ENCODE measurements around the gene RNF121. TPM values are rescaled to one million over a fixed set of nuclear protein-coding genes. Genes with fewer than 3 reads are reported as not detected.

RNF121 gene
- total and polyA plus RNA-seq, 7 donors, result 7.2 to 34.6 (median 25.2) TPM

DNA sequence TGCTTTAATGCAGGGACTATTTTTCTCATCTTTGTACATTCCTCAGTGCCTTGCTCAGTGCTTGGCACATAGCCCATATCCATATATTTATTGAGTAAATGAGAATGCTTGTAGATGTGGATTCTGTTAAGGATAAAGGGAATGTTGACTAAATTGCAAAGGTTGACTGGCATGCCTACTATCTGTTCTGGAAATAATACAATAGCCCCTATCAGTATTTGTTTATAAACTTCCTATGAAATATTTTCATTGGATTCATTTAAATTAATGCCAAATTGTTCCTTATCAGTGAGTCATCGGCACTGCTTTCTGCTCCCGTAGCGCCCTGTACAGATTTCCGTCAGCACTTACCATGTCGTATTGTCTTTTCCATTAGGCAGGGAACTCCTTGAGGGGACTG lies 8.0 kb downstream of the RNF121 start:
- DNase-seq, result no peak
- Histone ChIP-seq H3K27ac (peak overlapping the region in 1 of 4 donors; percentile 61), H3K9me3 (no peaks in the 10 kb centered on the region), H3K4me1 (peaks cover 0 to 51% (median 23%) of the 10 kb centered on the region in 4 donors), H3K4me3 (no peak overlapping the region), H3K27me3 (no peaks in the 10 kb centered on the region), H3K36me3 (no peaks in the 10 kb centered on the region)
- 70 to 73% methylated on average over 5 of the region's 5 CpGs for WGBS, 2 donors
- intact Hi-C loops (cut with DNase I), result no loop called here
- no peak for TF ChIP-seq POLR2A (IDR thresholded peaks at IDR 0.05)
- TF ChIP-seq, protein P1, sequence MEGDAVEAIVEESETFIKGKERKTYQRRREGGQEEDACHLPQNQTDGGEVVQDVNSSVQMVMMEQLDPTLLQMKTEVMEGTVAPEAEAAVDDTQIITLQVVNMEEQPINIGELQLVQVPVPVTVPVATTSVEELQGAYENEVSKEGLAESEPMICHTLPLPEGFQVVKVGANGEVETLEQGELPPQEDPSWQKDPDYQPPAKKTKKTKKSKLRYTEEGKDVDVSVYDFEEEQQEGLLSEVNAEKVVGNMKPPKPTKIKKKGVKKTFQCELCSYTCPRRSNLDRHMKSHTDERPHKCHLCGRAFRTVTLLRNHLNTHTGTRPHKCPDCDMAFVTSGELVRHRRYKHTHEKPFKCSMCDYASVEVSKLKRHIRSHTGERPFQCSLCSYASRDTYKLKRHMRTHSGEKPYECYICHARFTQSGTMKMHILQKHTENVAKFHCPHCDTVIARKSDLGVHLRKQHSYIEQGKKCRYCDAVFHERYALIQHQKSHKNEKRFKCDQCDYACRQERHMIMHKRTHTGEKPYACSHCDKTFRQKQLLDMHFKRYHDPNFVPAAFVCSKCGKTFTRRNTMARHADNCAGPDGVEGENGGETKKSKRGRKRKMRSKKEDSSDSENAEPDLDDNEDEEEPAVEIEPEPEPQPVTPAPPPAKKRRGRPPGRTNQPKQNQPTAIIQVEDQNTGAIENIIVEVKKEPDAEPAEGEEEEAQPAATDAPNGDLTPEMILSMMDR (IDR thresholded peaks at IDR 0.05), result no peak
- no peak for TF ChIP-seq EP300 (IDR thresholded peaks at IDR 0.05)

DNA sequence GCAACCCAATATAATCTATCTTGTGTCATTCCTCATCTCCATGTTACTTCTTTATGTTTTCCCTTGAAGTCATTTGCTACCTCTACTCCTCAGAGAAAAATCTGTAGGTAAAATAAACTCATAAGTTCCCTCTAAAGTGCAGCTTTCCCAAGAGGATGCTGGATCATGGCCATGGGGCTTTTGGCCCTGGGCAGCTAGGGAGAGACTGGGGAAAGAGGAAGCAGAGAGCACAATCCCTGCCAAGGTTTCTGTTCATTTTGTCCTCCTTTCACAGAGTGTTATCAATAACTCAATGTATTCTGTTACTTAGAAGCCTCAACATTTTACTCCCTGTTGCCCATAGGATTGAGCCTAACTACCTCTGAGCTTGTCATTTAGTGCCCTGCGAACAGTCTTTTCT lies 9.0 kb downstream of the RNF121 start:
- no peaks in the 10 kb centered on the region for H3K9me3 ChIP-seq
- H3K4me3 ChIP-seq, result no peak overlapping the region
- WGBS, 2 donors, result 96 to 98% methylated on average over 1 of the region's 1 CpG
- no peaks in the 10 kb centered on the region for H3K27me3 ChIP-seq
- TF ChIP-seq POLR2AphosphoS5 (IDR thresholded peaks at IDR 0.05) (no peak), EP300 (IDR thresholded peaks at IDR 0.05) (no peak), POLR2A (IDR thresholded peaks at IDR 0.05) (no peak)
- TF ChIP-seq, protein P1 (IDR thresholded peaks at IDR 0.05), result no peak
- peaks cover 0 to 47% (median 23%) of the 10 kb centered on the region in 4 donors for H3K4me1 ChIP-seq
- intact Hi-C loops (cut with DNase I), result no loop called here
- no peaks in the 10 kb centered on the region for H3K36me3 ChIP-seq
- peak overlapping the region; percentile 25 to 61 (median 38) for H3K27ac ChIP-seq
- DNase-seq, result no peak

DNA sequence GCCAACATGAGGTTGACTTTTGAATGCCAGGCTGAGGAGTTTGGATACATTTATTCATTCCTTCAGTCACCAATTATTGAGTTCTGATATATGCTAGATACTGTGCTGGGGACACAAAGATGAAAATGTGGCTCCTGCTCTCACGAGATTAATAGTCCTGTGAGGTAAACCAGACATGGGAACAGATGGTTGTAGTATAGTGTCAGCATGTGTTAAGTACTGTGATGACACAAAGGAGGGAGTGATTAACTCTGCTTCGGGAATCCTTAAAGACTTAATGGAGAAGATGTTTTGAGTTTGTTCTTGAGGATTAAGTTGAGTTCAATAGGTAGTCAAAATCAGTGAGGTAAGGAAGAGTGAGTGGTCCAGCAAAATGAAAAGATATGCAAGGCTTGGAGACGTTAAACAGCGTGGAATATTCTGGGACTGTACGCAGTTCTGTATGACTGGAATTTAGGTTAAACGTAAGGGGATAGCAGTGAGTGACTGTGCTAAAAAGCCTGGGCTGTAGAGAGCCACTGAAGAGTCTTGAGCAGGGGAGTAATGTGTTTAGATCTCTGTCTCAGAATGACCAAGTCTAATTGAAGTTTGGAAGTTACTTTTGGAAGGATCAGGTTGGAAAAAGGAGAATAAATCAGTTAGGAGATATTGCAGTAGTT lies 11.8 kb downstream of the RNF121 start:
- intact Hi-C loops (cut with DNase I), result no loop called here
- Histone ChIP-seq H3K4me3 (no peak overlapping the region), H3K27ac (no peak overlapping the region), H3K36me3 (no peaks in the 10 kb centered on the region), H3K9me3 (no peaks in the 10 kb centered on the region), H3K27me3 (no peaks in the 10 kb centered on the region), H3K4me1 (peaks cover 0 to 58% (median 16%) of the 10 kb centered on the region in 4 donors)
- TF ChIP-seq, protein P1 (IDR thresholded peaks at IDR 0.05), result no peak
- TF ChIP-seq EP300 (IDR thresholded peaks at IDR 0.05) (no peak), POLR2A (IDR thresholded peaks at IDR 0.05) (no peak), POLR2AphosphoS5 (IDR thresholded peaks at IDR 0.05) (no peak)
- WGBS, 2 donors, result 87 to 90% methylated on average over 6 of the region's 6 CpGs
- DNase-seq, result no peak

DNA sequence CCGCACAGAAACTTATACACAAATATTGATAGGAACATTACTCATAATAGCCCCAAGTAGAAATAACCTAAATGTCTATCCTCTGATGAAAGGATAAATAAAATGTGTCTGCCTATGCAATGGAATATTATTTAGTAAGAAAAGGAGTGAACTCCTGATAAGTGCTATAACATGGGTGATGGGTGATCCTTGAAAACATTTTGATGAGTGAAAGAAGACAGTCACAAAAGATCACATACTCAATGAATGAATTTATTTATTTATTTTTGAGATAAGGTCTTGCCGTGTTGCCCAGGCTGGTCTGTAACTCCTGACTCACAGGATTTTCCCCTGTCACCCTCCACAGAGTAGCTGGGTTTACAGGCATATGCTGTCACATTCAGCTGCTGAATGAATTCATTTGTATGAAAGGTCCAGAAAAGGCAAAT lies 17.3 kb downstream of the RNF121 start:
- Histone ChIP-seq H3K27ac (no peak overlapping the region), H3K27me3 (no peaks in the 10 kb centered on the region), H3K9me3 (no peaks in the 10 kb centered on the region), H3K36me3 (no peaks in the 10 kb centered on the region), H3K4me1 (peaks cover 0 to 40% (median 3%) of the 10 kb centered on the region in 4 donors), H3K4me3 (no peak overlapping the region)
- no peak for TF ChIP-seq POLR2AphosphoS5 (IDR thresholded peaks at IDR 0.05)
- TF ChIP-seq POLR2A (IDR thresholded peaks at IDR 0.05), result no peak
- TF ChIP-seq EP300 (IDR thresholded peaks at IDR 0.05), result no peak
- TF ChIP-seq, protein P1 (IDR thresholded peaks at IDR 0.05), result no peak
- intact Hi-C loops (cut with DNase I), result no loop called here
- 59 to 65% methylated on average over 2 of the region's 2 CpGs for WGBS, 2 donors
- no peak for DNase-seq

DNA sequence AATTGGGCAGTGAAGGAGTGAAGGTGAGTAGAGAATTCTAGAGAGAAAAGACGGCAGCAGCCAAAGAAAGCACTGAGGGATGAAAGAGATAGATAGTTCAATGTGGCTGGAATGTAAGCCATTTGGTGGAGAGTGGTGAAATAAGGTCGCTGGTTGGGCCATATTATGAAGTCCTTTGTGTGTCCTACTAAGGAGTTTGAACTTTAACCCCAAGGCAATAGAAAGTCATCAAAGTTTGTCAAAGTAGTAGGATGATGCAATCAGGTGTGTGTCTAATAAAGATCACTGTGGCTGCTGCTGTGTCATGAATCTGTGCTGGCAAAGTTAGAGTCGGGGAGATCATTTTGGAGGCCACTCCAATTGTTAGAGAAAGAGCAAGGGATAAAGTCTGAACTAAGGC lies 18.7 kb downstream of the RNF121 start:
- TF ChIP-seq POLR2A (IDR thresholded peaks at IDR 0.05) (no peak), EP300 (IDR thresholded peaks at IDR 0.05) (no peak), POLR2AphosphoS5 (IDR thresholded peaks at IDR 0.05) (no peak)
- TF ChIP-seq, protein P1 (IDR thresholded peaks at IDR 0.05), result no peak
- no peaks in the 10 kb centered on the region for H3K36me3 ChIP-seq
- intact Hi-C loops (cut with DNase I), result no loop called here
- no peak overlapping the region for H3K27ac ChIP-seq
- H3K4me3 ChIP-seq, result no peak overlapping the region
- no peaks in the 10 kb centered on the region for H3K27me3 ChIP-seq
- 44 to 72% methylated on average over 3 of the region's 3 CpGs for WGBS, 2 donors
- no peak for DNase-seq
- no peaks in the 10 kb centered on the region for H3K9me3 ChIP-seq
- peaks cover 0 to 36% (median 3%) of the 10 kb centered on the region in 4 donors for H3K4me1 ChIP-seq
